GM18870 (cell line): ENCODE data around the gene GDPD3.

Experiments used
- ATAC-seq: cut with Tn5 transposase; IDR thresholded peaks from one replicate; pipeline ENCODE4 v1.9.1; 2021; ENCODE audit warnings: moderate library complexity; ENCODE audit not compliant: unreplicated experiment

The GDPD3 gene

DNA sequence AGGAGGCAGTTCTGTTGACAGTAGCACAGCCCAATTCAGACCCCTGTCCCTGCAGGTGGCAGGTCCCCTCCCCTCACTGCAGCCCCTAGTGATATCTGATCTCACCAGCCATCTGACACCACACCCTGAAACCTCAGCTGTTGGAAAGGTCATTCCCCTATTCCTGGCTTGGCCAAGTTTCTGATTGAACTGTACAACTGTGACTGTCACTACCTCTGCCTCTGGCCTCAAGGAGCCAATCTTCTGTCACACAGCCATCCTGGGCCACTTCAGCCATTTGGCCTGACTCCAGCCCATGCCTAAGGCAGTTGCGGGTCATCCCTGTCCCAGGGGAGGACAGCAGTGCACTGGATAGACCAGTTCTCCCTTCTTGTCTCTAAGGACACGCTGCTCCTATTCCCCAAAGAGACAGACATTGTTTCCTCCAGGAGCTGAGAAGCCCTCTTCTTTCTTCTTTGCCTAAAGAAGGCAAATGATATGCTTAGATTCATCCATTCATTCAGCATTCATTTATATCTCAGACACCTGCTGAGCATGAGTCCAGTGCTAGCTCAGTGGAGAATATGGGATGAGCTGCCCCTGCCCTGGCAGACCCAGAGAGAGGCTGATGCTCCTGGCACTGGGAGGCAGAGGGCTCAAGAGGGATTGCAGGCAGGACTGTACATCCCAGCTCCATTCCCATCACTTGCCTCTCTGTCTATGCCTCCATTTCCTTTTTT lies 52.3 kb downstream of the GDPD3 start:
- no peak for ATAC-seq

GRCh38 chr16:30060346-30060745 lies 53.0 kb downstream of the GDPD3 start:
- ATAC-seq: no peak

DNA sequence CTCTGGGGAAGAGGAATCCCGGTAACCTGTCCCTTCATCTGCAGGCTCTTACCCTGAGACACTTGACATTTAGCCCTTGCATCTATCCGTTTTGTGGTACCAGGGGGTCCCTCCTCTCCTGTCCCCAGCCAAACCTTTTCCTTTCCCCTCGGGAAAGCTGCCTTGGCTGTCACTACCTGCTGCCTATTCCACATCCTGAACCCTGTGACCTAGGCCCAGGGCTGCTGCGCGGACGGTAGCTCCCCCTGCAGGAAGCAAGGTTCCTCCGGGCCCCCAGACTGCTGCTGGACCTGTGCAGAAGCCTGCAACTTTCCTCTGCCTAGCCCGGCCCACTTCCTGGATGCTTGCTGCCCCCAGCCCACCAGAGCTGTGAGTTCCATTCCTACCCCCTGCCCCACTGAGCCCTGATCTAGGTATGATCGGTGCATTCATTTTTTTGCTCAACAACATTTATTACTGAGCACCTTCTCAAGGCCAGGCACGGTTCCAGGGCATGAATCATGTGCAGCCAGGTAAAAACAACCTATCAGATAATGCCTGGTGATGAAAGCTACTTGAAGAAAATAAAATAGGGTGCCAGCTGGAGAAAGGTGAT lies 58.3 kb downstream of the GDPD3 start:
- no peak for ATAC-seq
